Activated T-helper 9 cell treated with anti-CD3 and anti-CD28 coated beads, Interleukin-2, amount 50 U/mL, for 16 hours (primary cell): Measurements from ENCODE around the gene COL6A1.

ENCODE experiments used
- DNase-seq: peaks from one replicate; pipeline ENCODE4 v3.0.0-alpha.2; 2020; ENCODE audit warnings: low read depth

Gene COL6A1

GRCh38 chr21:45994086-45994661, 12.6 kb downstream of the COL6A1 start:
- no peak for DNase-seq

DNA sequence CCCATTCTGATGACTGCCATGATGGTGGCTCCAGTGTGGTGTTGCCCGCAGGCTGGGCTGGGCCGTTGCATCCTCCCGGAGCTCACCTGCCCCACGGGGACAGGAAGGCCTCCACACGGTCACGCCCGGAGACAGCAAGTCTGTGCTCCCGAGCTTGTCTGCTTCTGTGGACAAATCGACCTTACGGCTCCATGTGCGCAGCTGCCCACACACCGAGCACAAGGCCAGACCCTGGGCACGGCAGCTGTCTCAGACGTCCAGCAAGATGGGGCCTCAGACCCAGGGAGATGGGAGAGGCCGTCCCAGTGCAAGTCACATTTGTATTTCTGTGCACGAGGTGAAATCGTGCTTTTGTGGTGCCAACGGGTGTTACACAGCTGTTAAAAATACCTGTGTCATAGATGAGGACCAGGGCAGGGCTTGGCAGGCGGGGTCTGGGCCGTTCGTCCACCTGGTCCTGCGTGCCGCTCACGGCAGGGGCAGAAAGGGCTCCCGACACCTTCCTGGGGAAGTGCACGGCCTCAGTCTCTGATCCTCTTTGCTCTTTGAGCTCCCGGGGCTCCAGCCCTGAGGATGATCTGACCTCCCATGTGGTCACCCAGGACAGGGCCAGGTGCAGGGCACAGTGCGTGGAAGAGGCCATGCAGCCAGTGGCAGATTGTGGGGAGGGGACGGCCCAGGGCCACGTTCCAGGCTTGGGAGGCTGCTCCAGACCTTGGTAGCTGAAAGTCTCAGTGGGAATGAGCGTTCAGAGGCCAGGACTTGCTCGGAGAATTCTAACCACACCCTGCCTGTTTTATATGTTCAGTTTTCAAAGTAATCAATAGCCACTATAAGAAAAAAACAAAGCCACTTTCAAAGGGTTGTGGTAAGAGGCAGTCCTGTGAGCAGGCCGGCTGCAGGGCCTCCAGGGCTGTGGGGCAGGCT, 13.5 kb downstream of the COL6A1 start:
- no peak for DNase-seq

GRCh38 chr21:45995686-45996179, 14.2 kb downstream of the COL6A1 start:
- DNase-seq, result no peak

DNA sequence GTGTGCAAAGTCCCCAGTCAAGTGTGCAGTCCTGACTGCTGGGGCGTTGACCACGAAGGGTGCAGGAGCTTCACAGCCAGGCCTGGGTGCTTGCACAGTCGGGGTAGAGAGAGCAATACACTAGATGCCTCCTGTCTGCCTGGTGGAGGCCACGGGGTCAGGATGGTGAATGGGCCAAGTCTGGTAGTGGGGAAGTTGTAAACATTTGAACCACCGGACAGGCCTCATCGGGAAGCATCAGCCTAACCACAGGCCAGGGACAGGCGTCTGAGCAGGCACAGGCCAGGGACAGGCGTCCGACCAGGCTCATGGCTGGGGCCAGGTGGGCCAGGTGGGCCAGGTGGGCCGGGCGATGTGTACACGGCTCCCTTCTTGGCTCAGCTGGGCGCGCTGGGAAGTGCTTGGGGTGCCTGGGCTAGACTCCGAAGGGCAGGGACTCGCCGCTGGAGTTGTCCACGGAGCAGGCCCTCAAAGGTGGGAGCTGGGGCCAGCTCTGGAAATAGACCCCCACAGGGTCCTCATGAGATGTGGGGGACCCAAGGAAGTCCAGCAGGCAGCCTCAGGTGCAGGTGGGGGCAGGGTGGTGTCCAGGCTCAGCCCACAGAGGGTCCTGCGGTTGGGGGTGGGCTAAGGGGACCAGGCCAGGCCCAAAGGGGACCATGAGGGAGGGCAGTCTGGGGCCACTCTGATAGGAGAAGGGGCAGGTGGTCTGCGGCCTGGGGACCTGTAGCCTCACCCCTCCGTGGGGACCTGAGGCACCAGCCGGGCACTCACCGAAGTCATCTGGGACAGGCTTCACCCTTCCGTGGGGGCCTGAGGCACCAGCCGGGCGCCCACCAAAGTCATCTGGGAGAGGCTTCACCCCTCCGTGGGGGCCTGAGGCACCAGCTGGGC, 15.0 kb downstream of the COL6A1 start:
- DNase-seq, result no peak

DNA sequence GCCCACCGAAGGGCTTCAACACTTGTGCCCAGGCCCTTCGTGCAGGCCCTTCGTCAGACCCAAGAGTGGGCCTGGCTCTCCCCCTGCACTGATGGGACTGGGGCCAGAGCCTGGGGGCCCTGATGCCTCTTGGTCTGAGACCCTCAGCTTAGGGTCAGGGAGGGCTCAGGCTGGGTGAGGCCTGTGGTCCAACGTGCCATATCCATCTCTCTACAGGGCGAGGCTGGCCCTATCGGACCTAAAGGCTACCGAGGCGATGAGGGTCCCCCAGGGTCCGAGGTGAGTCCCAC, 15.6 kb downstream of the COL6A1 start:
- DNase-seq, result no peak

DNA sequence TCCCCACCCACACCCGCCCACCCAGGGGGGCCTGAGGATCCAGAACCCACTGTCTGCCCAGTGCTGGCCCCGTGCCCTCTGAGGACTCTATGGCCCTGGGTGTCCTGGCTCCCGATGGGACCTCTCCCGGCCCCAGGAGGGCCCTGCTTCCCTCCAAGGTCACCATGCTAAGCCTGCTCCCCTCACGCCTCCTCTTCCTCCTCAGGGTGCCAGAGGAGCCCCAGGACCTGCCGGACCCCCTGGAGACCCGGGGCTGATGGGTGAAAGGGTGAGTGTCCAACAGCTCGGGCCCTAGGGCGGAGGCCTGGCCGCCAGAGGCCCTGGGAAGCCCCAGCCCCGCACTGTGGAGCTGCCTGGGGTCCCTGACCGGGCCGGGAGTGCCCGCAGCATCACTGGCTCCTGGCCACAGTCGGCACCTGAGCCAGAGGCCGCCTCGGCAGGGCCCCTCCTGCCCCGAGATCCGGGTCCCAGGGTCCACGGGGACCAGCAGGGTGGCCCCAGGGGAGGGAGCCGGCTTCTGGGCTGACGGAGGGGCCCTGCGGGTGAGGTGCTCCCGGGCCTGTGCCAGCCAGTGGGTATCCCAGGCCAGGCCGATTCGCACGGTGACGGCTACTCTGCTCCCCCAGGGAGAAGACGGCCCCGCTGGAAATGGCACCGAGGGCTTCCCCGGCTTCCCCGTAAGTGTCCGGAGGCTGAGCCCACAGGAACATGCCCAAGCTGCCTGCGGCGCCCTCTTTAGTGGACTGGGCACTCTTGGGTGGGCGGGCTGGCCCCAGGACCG, 16.1 kb downstream of the COL6A1 start:
- no peak for DNase-seq

- DNase-seq, result no peak
These were observed 16.7 kb downstream of the COL6A1 start for GRCh38 chr21:45998276-45998701.

DNA sequence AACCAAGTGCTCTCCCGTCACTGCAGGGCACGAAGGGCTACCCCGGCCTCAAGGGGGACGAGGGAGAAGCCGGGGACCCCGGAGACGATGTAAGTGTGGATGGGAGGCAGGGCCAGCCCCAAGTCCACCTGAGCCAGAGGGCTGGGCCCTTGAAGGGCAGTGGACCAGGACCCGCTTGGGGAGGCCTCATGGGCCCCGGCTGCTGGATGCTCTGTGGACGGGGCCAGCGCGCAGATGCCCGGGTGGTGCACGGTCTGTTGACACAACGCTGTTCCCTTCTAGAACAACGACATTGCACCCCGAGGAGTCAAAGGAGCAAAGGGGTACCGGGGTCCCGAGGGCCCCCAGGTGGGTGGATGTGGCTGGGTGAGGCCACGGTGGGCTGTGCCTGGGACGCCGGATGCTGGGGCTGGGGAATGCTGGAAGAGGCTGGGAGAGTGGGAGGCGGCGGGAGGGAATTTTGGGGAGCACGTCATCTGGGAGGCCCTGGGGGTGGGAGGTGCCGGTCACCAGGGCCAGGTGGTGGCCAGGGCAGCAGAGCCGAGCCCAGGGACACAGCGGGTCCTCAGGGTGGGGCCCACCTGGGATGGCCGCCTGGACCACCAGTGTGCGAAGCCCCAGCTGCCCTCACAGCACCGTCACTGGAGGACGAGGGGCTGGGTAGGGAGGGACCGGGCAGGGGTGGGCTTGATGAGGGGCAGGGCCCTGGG, 17.5 kb downstream of the COL6A1 start:
- DNase-seq, result no peak

DNA sequence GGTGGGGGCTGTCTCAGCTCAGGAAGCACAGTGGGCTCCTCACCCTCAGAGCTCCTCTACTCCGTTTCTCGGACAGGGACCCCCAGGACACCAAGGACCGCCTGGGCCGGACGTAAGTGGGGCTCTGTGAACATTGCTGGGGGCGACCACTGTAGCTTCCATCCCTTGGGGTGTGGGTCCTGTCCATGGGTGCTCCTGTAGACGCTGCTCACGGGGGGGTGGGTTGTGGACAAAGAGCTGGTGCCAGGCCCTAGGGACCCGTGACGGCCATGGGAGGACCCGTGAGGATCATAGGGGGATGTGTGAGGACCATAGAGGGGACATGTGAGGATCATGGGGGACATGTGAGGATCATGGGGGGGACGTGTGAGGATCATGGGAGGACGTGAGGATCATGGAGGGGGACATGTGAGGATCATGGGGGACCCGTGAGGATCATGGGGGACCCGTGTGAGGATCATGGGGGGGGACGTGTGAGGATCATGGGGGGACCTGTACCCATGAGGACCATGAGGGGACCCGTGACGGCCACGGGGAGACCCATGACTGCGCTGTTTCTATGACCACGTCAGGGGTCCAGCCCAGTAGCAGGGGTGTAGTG, 18.1 kb downstream of the COL6A1 start:
- no peak for DNase-seq

DNA sequence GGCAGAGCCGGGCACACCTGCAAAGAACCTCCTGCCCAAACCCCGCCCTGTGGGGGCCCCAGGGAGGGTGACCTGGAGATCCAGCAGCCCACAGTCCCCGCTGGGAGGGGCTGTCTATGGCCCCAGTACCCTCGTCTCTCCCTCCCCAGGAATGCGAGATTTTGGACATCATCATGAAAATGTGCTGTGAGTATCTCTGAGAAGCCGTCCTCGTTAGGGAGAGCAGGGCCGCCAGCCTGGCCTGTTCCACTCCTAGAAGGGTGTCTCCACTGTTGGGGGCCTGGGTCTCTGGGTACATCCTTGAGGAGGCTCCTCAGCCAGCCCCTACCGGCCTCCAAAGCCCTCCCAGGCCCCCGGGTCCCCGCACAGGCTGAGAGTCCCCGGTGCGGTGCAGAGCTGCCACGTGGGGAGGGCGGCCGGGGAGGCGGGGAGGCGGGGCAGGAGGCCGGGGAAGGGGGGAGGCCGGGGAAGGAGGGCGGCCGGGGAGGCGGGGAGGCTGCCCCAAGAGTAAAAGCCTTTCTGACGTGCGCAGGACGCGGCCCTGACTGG, 18.7 kb downstream of the COL6A1 start:
- no peak for DNase-seq

DNA sequence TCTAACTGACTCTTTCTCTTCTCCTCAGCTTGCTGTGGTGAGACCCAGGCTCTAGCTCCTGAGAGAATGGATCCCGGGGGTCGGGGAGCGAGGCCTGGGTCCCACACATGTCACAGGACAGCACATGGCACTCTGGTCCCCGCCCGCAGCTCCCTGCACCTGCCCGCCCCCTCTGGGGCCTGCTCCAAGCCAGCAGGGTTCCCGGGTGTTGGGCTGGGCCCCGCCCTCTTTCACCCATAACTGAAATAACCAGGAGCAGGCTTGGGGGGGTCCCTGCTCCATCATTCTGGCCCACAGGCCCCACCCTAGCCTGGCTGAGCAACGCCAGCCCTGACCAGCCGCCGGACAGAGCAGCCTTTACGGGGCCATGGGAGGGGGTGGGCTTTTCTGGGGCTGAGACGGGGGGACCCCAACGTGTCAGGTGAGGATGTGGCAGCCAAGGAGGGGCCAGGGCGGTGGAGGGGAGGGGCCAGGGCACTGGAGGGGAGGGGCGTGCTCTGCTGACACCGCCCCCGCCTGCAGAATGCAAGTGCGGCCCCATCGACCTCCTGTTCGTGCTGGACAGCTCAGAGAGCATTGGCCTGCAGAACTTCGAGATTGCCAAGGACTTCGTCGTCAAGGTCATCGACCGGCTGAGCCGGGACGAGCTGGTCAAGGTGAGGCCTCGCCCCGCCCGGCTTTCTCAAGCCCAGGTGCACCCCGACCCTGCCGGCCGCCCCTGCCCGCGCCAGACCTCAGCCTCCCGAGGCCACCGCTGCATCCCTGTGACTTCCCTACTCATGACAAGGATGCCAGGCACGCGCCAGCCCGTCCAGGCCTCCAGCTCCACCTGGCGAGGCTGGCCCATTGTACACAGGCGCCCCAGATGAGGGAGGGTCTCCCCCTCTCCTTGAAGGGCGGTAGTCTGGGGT, 19.4 kb downstream of the COL6A1 start:
- DNase-seq, result no peak

DNA sequence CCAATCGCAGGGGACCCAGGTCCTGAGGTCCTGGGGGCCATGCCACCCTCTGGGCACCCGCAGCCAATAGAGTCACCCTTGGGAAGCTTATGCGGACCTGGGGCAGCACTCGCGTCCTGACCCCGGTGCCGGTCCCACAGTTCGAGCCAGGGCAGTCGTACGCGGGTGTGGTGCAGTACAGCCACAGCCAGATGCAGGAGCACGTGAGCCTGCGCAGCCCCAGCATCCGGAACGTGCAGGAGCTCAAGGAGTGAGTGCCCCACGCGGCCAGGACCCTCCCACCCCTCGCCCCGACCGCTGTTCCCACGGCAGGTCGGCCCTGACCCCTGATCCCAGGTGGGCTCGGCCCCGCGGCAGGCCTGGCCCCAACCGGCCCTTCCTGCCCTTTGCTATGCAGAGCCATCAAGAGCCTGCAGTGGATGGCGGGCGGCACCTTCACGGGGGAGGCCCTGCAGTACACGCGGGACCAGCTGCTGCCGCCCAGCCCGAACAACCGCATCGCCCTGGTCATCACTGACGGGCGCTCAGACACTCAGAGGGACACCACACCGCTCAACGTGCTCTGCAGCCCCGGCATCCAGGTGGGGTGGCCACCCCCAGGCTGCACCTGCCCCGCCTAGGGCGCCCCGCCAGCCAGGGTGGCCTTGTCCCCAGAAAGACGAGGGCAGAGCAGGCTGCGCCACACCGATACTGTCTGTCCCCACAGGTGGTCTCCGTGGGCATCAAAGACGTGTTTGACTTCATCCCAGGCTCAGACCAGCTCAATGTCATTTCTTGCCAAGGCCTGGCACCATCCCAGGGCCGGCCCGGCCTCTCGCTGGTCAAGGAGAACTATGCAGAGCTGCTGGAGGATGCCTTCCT, 20.5 kb downstream of the COL6A1 start:
- no peak for DNase-seq

DNA sequence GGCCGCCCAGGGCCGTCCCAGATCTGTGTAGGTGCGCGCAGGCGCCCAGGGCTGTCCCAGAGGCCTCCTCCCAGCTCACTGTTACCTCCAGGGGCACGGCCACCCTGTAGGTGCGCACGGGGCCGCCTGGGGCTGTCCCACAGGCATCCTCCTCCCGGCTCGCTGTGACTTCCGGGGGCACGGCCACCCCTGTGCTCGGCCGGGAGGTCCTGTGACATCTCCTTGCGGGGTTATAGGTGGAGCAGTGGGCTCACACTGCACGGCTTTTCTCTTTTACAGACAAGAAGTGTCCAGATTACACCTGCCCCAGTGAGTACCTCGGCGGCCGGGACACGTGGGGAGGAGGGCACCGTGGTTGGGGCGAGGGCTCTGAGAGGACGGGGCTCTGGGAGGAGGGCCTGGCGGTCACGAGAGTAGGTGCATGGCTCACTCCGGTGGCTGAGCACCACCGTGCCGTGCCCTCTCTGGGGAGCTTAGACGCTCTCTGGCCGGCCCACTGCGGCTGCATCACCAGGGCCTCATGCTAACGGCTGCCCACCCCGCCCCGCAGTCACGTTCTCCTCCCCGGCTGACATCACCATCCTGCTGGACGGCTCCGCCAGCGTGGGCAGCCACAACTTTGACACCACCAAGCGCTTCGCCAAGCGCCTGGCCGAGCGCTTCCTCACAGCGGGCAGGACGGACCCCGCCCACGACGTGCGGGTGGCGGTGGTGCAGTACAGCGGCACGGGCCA, 21.4 kb downstream of the COL6A1 start:
- no peak for DNase-seq

- no peak for DNase-seq
These were observed 22.0 kb downstream of the COL6A1 start for GRCh38 chr21:46003575-46004007.

- DNase-seq, result no peak
These were observed 22.7 kb downstream of the COL6A1 start for GRCh38 chr21:46004168-46004861.

DNA sequence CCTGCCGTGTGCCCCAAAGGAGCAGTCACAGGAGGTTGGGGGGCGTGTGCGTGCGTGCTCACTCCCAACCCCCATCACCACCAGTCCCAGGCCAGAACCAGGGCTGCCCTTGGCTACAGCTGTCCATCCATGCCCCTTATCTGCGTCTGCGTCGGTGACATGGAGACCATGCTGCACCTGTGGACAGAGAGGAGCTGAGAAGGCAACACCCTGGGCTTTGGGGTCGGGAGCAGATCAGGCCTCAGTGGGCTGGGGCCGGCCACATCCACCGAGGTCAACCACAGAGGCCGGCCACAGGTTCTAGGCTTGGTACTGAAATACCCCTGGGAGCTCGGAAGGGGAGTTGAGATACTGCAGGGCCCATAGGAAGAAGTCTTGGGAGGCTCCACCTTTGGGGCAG, 23.5 kb downstream of the COL6A1 start:
- no peak for DNase-seq

DNA sequence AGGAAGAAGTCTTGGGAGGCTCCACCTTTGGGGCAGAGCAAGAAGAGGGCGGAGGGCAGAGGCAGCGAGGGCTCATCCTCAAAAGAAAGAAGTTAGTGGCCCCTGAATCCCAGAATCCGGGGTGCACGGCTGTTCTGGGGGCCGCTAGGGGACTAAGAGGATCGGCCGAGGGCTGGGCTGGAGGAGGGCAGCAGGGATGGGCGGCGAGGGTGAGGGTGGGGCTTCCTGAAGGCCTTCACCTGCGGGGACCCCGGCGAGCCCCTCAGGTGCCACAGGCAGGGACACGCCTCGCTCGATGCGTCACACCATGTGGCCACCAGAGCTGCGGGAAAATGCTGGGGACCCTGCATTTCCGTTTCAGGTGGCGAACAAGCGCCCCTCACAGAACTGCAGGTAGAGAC, 23.9 kb downstream of the COL6A1 start:
- DNase-seq, result no peak
